Measurements from ENCODE around the gene BET1L.

The BET1L gene, protein sequence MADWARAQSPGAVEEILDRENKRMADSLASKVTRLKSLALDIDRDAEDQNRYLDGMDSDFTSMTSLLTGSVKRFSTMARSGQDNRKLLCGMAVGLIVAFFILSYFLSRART

DNA sequence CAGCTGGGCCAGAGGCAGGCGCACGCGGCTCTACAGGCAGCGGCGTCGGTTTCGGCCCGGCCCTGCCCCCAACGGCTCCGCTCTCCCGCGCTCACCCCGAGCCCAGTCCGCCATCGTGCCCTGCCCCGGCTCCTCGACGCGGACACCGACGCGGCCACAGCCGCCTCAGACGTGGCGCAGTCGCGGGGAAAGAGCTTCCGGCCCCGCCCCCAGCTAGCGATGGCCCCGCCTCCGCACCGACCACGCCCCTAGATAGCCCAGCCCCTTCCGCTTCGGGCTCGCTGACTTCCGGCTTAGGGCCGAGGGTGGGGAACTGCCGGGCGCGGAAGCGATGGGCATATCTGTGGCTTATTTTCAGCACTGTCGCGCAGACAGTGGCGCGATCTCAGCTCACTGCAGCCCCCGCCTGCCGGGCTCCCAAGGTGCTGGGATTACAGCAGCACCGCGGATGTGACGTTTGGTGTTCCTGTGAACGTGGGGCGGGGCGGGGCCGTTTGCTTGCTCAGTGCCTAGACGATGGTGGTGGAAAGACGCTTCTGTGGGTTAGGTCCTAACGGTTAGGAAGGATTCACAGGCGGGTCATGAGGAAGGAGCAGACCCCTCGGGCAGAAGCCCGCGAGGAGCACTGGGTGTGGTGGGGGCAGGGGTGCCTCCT, at the start of gene BET1L, which contains the start of gene RIC8A:
Gene BET1L, minus strand, starts transcription at position 192 of the 655 bp plus-strand sequence. Its CDS starts 78 bp downstream, at position 114.
Gene RIC8A, plus strand, starts transcription at position 501 of the 655 bp plus-strand sequence. CDS start 1,147 bp downstream, outside the sequence.
- H3K27ac ChIP-seq (ENCODE audit: low read depth, low read length), result peak within 1 kb of the TSS; percentile 98
- no peaks in the 10 kb centered on the region for H3K27me3 ChIP-seq (ENCODE audit: control insufficient read depth, insufficient read depth, low read length)
- H3K9me3 ChIP-seq (ENCODE audit: control insufficient read depth, insufficient read depth, low read length), result no peaks in the 10 kb centered on the region
- H3K36me3 ChIP-seq (ENCODE audit: control insufficient read depth, insufficient read depth, low read length), result peaks cover 48% of the 10 kb centered on the region
- peaks cover 7% of the 10 kb centered on the region; the same call in 1 of the 2 replicates for H3K4me1 ChIP-seq (ENCODE audit: control insufficient read depth, insufficient read depth, low read length)
- H3K9ac ChIP-seq (ENCODE audit: low read depth, low read length), result peak within 1 kb of the TSS; percentile 81
- H3K4me3 ChIP-seq (ENCODE audit: low read depth, low read length), result peak within 1 kb of the TSS; percentile 84

DNA sequence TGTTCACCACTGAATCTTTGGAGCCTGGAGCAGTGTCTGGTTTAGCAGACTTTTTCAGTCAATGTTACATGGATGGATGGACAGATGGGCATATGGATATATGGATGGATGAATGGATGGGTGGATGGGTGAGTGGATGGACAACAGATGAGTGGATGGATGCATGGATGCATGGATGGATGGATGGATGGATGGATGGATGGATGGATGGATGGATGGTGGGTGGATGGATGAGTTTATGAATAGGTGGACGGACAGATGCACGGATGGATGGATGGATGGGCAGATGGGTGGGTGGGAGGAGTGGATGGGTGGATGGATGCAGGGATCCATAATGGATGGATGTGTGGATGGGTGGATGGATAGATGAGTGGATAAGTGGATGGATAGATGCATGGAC, 48.6 kb upstream of the BET1L start:
- Histone ChIP-seq H3K9ac (ENCODE audit: low read depth, low read length) (no peak overlapping the region), H3K27ac (ENCODE audit: low read depth, low read length) (no peak overlapping the region), H3K4me1 (ENCODE audit: control insufficient read depth, insufficient read depth, low read length) (no peaks in the 10 kb centered on the region), H3K4me3 (ENCODE audit: low read depth, low read length) (no peak overlapping the region), H3K27me3 (ENCODE audit: control insufficient read depth, insufficient read depth, low read length) (no peaks in the 10 kb centered on the region), H3K9me3 (ENCODE audit: control insufficient read depth, insufficient read depth, low read length) (no peaks in the 10 kb centered on the region), H3K36me3 (ENCODE audit: control insufficient read depth, insufficient read depth, low read length) (peaks cover 31% of the 10 kb centered on the region)

- H3K9me3 ChIP-seq (ENCODE audit: control insufficient read depth, insufficient read depth, low read length), result no peaks in the 10 kb centered on the region
- no peaks in the 10 kb centered on the region for H3K27me3 ChIP-seq (ENCODE audit: control insufficient read depth, insufficient read depth, low read length)
- H3K36me3 ChIP-seq (ENCODE audit: control insufficient read depth, insufficient read depth, low read length), result peaks cover 36% of the 10 kb centered on the region
- no peak overlapping the region for H3K27ac ChIP-seq (ENCODE audit: low read depth, low read length)
- no peak overlapping the region for H3K4me3 ChIP-seq (ENCODE audit: low read depth, low read length)
- no peaks in the 10 kb centered on the region for H3K4me1 ChIP-seq (ENCODE audit: control insufficient read depth, insufficient read depth, low read length)
- no peak overlapping the region for H3K9ac ChIP-seq (ENCODE audit: low read depth, low read length)
Observed at GRCh38 chr11:255176-255575, 48.0 kb upstream of the BET1L start.

GRCh38 chr11:253886-254270, 46.7 kb upstream of the BET1L start:
- H3K36me3 ChIP-seq (ENCODE audit: control insufficient read depth, insufficient read depth, low read length), result peaks cover 46% of the 10 kb centered on the region
- no peak overlapping the region for H3K9ac ChIP-seq (ENCODE audit: low read depth, low read length)
- no peak overlapping the region for H3K27ac ChIP-seq (ENCODE audit: low read depth, low read length)

DNA sequence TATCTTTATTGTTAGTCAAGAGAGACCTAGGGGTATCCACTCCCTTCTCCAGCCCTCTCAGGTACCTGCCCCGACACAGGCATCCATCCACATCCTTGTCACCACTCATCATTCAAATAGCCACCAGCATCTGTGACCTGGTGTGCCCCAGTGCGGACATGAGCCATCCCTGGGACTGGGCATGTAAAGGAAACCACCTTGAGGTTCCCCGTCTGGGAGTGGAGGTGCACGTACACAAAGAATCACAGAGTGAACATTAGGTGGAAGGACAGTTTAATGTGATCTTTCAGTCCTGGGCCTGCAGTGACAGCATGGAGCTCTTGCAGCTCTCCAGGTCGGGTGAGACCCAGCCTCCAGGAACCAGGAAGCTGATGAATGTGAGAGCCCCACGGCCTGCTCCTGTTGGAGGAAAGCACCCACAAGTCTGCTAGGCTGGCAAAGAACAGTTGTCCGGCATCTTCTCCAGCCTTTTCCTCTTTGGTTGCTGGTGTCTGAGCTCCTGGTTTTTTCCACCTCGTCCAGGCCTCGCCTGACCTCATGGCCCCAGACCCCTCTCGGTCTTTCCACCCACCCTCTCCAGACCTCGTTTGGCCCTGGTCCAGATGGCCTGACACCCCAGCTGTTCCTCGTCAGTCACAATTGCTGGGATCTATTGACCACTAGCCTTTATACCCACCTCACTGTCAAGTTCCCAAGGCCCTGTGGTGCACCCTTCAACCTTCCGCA, 46.1 kb upstream of the BET1L start:
- H3K27me3 ChIP-seq (ENCODE audit: control insufficient read depth, insufficient read depth, low read length), result no peaks in the 10 kb centered on the region
- no peaks in the 10 kb centered on the region for H3K4me1 ChIP-seq (ENCODE audit: control insufficient read depth, insufficient read depth, low read length)
- H3K36me3 ChIP-seq (ENCODE audit: control insufficient read depth, insufficient read depth, low read length), result peaks cover 52% of the 10 kb centered on the region
- H3K27ac ChIP-seq (ENCODE audit: low read depth, low read length), result no peak overlapping the region
- no peak overlapping the region for H3K9ac ChIP-seq (ENCODE audit: low read depth, low read length)
- no peaks in the 10 kb centered on the region for H3K9me3 ChIP-seq (ENCODE audit: control insufficient read depth, insufficient read depth, low read length)
- no peak overlapping the region for H3K4me3 ChIP-seq (ENCODE audit: low read depth, low read length)

More at GRCh38 chr11:253886-254270, 46.7 kb upstream of the BET1L start:
- Histone ChIP-seq H3K4me3 (ENCODE audit: low read depth, low read length) (no peak overlapping the region), H3K9me3 (ENCODE audit: control insufficient read depth, insufficient read depth, low read length) (no peaks in the 10 kb centered on the region), H3K4me1 (ENCODE audit: control insufficient read depth, insufficient read depth, low read length) (no peaks in the 10 kb centered on the region), H3K27me3 (ENCODE audit: control insufficient read depth, insufficient read depth, low read length) (no peaks in the 10 kb centered on the region)

DNA sequence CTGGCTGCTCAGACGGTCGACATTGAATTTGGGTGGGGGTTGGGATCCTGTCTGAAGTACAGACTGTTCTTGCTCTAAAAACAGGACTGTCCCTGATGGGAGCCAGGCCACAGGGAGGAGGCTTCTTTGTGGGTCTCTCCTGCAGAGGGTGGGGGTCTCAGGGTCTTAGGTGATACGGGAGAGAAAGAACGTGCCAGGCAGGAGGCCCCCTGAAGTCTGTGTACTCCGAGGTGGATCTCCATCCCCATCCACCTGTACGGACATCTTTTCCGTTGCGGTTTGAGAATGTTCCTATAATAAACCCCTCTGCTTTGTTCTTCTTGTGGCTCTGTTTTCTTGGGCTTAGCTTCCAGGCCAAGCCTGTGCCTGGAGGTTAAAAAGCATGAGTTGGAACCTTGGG, 45.5 kb upstream of the BET1L start:
- no peak overlapping the region for H3K4me3 ChIP-seq (ENCODE audit: low read depth, low read length)
- no peaks in the 10 kb centered on the region for H3K27me3 ChIP-seq (ENCODE audit: control insufficient read depth, insufficient read depth, low read length)
- peaks cover 58% of the 10 kb centered on the region for H3K36me3 ChIP-seq (ENCODE audit: control insufficient read depth, insufficient read depth, low read length)
- H3K4me1 ChIP-seq (ENCODE audit: control insufficient read depth, insufficient read depth, low read length), result no peaks in the 10 kb centered on the region
- H3K9me3 ChIP-seq (ENCODE audit: control insufficient read depth, insufficient read depth, low read length), result no peaks in the 10 kb centered on the region
- H3K9ac ChIP-seq (ENCODE audit: low read depth, low read length), result no peak overlapping the region
- H3K27ac ChIP-seq (ENCODE audit: low read depth, low read length), result no peak overlapping the region

- H3K4me3 ChIP-seq (ENCODE audit: low read depth, low read length), result no peak overlapping the region
- peaks cover 68% of the 10 kb centered on the region for H3K36me3 ChIP-seq (ENCODE audit: control insufficient read depth, insufficient read depth, low read length)
- H3K27ac ChIP-seq (ENCODE audit: low read depth, low read length), result no peak overlapping the region
- no peaks in the 10 kb centered on the region for H3K4me1 ChIP-seq (ENCODE audit: control insufficient read depth, insufficient read depth, low read length)
- no peak overlapping the region for H3K9ac ChIP-seq (ENCODE audit: low read depth, low read length)
- H3K27me3 ChIP-seq (ENCODE audit: control insufficient read depth, insufficient read depth, low read length), result no peaks in the 10 kb centered on the region
- H3K9me3 ChIP-seq (ENCODE audit: control insufficient read depth, insufficient read depth, low read length), result no peaks in the 10 kb centered on the region
Observed at GRCh38 chr11:251550-251949, 44.4 kb upstream of the BET1L start.

DNA sequence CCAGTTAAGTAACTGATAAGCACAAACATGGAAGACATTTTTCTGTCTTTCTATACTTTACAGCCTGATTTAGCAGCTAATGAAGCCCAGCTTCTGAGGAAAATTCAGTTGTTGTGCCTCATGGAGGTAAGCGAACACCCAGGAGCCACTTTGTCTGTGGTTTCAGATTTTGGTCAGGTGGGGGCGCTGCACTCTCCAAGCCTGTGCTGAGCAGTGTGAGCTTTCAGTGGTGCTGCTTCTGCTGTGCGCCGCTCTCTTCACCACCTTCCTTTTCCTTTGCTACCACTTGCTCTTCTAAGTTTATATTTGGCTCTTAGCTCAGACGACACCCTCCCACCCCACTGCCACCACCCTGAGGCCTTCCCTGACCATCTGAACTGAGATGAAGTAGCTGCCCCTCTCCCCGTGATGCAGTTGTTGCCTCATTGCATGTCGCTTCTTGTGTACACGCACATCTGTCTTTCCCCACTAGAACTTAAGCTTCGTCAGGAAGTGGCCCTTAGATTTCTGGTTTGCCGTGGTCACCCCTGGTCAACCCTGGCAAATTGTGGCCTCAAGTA, 43.6 kb upstream of the BET1L start:
- no peak overlapping the region for H3K4me3 ChIP-seq (ENCODE audit: low read depth, low read length)
- H3K27me3 ChIP-seq (ENCODE audit: control insufficient read depth, insufficient read depth, low read length), result no peaks in the 10 kb centered on the region
- H3K27ac ChIP-seq (ENCODE audit: low read depth, low read length), result peak overlapping the region; percentile 32
- H3K4me1 ChIP-seq (ENCODE audit: control insufficient read depth, insufficient read depth, low read length), result no peaks in the 10 kb centered on the region
- H3K9ac ChIP-seq (ENCODE audit: low read depth, low read length), result no peak overlapping the region
- no peaks in the 10 kb centered on the region for H3K9me3 ChIP-seq (ENCODE audit: control insufficient read depth, insufficient read depth, low read length)
- H3K36me3 ChIP-seq (ENCODE audit: control insufficient read depth, insufficient read depth, low read length), result peaks cover 74% of the 10 kb centered on the region

DNA sequence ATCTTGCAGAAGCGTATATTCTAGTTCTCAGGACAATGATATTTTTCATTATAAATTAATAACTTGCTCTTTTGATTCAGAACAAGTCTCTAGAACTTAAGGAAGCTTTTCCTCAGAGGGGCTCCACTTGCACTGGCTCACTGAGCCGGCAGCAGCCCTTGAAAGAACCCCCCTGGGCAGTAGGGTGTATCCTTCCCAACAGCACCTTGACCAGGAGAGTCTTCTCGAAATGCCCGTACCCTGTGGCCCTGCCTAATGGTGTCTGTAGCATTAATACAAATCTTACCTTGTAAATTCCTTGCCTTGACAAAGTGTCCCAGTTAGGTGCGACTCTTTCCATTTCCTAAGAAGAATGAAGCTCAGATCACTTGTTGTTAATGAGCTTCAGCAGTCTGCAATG, 43.1 kb upstream of the BET1L start:
- no peaks in the 10 kb centered on the region for H3K4me1 ChIP-seq (ENCODE audit: control insufficient read depth, insufficient read depth, low read length)
- H3K36me3 ChIP-seq (ENCODE audit: control insufficient read depth, insufficient read depth, low read length), result peaks cover 80% of the 10 kb centered on the region
- no peak overlapping the region for H3K4me3 ChIP-seq (ENCODE audit: low read depth, low read length)
- H3K9me3 ChIP-seq (ENCODE audit: control insufficient read depth, insufficient read depth, low read length), result no peaks in the 10 kb centered on the region
- H3K27me3 ChIP-seq (ENCODE audit: control insufficient read depth, insufficient read depth, low read length), result no peaks in the 10 kb centered on the region
- H3K27ac ChIP-seq (ENCODE audit: low read depth, low read length), result peak overlapping the region; percentile 32
- H3K9ac ChIP-seq (ENCODE audit: low read depth, low read length), result no peak overlapping the region

- H3K4me1 ChIP-seq (ENCODE audit: control insufficient read depth, insufficient read depth, low read length), result no peaks in the 10 kb centered on the region
- H3K36me3 ChIP-seq (ENCODE audit: control insufficient read depth, insufficient read depth, low read length), result peaks cover 91% of the 10 kb centered on the region
- H3K4me3 ChIP-seq (ENCODE audit: low read depth, low read length), result no peak overlapping the region
- H3K27ac ChIP-seq (ENCODE audit: low read depth, low read length), result no peak overlapping the region
- no peak overlapping the region for H3K9ac ChIP-seq (ENCODE audit: low read depth, low read length)
- no peaks in the 10 kb centered on the region for H3K9me3 ChIP-seq (ENCODE audit: control insufficient read depth, insufficient read depth, low read length)
- no peaks in the 10 kb centered on the region for H3K27me3 ChIP-seq (ENCODE audit: control insufficient read depth, insufficient read depth, low read length)
Observed at GRCh38 chr11:249062-249461, 41.9 kb upstream of the BET1L start.

GRCh38 chr11:244376-244775, 37.2 kb upstream of the BET1L start:
- Histone ChIP-seq H3K4me1 (ENCODE audit: control insufficient read depth, insufficient read depth, low read length) (no peaks in the 10 kb centered on the region), H3K36me3 (ENCODE audit: control insufficient read depth, insufficient read depth, low read length) (peaks cover 91% of the 10 kb centered on the region), H3K9ac (ENCODE audit: low read depth, low read length) (no peak overlapping the region), H3K4me3 (ENCODE audit: low read depth, low read length) (no peak overlapping the region), H3K27ac (ENCODE audit: low read depth, low read length) (no peak overlapping the region), H3K9me3 (ENCODE audit: control insufficient read depth, insufficient read depth, low read length) (no peaks in the 10 kb centered on the region), H3K27me3 (ENCODE audit: control insufficient read depth, insufficient read depth, low read length) (no peaks in the 10 kb centered on the region)

All from HUES48 (cell line).